Heart left ventricle (tissue), 16 donors: Measurements from ENCODE around the gene HNRNPC. TPM values are rescaled to one million over a fixed set of nuclear protein-coding genes. Genes with fewer than 3 reads are reported as not detected.

Experiments used
- ATAC-seq, 4 donors: fragments of 200-7000 bp; cut with Tn5 transposase; one replicate each; pipeline ENCODE4 v1.9.1; 2020 to 2022; ENCODE audit warnings: moderate library complexity in 4 of 4, mild to moderate bottlenecking in 3 of 4, moderate number of reproducible peaks in 1 of 4
- DNase-seq, 5 donors: peaks; one replicate each; pipeline ENCODE4 v3.0.0-alpha.2; 2020
- H3K27ac ChIP-seq, 12 donors: fragments of 200-600 bp; sonication (generic) in 4 of 12; one replicate each; pipeline versions ENCODE4 v1.5.0 to v1.8.0; 2016 to 2022; ENCODE audit warnings: mild to moderate bottlenecking in 2 of 12
- H3K27me3 ChIP-seq, 9 donors: fragments of 200-600 bp; sonication (generic) in 2 of 9; one replicate each; pipeline versions ENCODE4 v1.5.1 to v1.8.0; 2016 to 2022; ENCODE audit warnings: mild to moderate bottlenecking in 3 of 9
- H3K36me3 ChIP-seq, 9 donors: fragments of 200-600 bp; sonication (generic) in 2 of 9; one replicate each; pipeline versions ENCODE4 v1.5.0 to v1.8.0; 2018 to 2022; ENCODE audit warnings: mild to moderate bottlenecking in 2 of 9
- H3K4me1 ChIP-seq, 12 donors: fragments of 200-600 bp; sonication (generic) in 4 of 12; one replicate each; pipeline versions ENCODE4 v1.5.0 to v1.8.0; 2016 to 2022; ENCODE audit warnings: mild to moderate bottlenecking in 3 of 12
- H3K4me3 ChIP-seq, 12 donors: fragments of 200-600 bp; sonication (generic) in 4 of 12; one replicate each; pipeline versions ENCODE4 v1.5.0 to v1.8.0; 2017 to 2022; ENCODE audit warnings: mild to moderate bottlenecking in 9 of 12, moderate library complexity in 4 of 12
- H3K9me3 ChIP-seq, 12 donors: fragments of 200-600 bp; sonication (generic) in 4 of 12; one replicate each; pipeline versions ENCODE4 v1.5.0 to v1.8.0; 2016 to 2022; ENCODE audit warnings: mild to moderate bottlenecking in 1 of 12
- POLR2A ChIP-seq, 2 donors: fragments of 450-650 bp; IDR thresholded peaks; one replicate each; pipeline ENCODE4 v1.6.1; 2017; ENCODE audit warnings: antibody characterized with exemption in 2 of 2, mild to moderate bottlenecking in 2 of 2, moderate library complexity in 2 of 2
- WGBS, 4 donors: extraction: QIAGEN DNeasy Blood & Tissue Kit in 2 of 4; methylation state at CpG; one replicate each; pipeline versions ENCODE4 v1.1.5 to v1.1.7; 2013 to 2018; 5-methylcytosine and 5-hydroxymethylcytosine counted together
- intact Hi-C, 10 donors: fragments of 100-400 bp; cut with DNase I; formaldehyde crosslinking; loops; one replicate each; pipeline versions ENCODE4 v1.11.1 to v1.14.2; 2022
- polyA plus RNA-seq, 2 donors: library from polyadenylated mRNA; stranded (reverse); fragments of 200-250 nt; gene quantifications; one replicate each; pipeline ENCODE4 v1.2.3, GENCODE V29; 2013
- total RNA-seq, 9 donors: library from RNA; depleted of rRNA in 2 of 9; stranded (reverse); fragments of >200 nt in 2 of 9; fragmentation: NEBNext Ultra II Directional in 3 of 9; extraction: Animal tissue kit (Norgen Biotek cat#: 25700) in 3 of 9; gene quantifications; one replicate each; pipeline versions ENCODE4 v1.1.0 to v1.2.4, GENCODE V29; 2016 to 2023
- TF ChIP-seq, protein P1 (sequence below), 12 donors: fragments of 200-600 bp; sonication (generic) in 4 of 12; IDR thresholded peaks; one replicate each; pipeline versions ENCODE4 v1.5.0 to v1.8.0; 2018 to 2022; ENCODE audit warnings: antibody characterized with exemption in 12 of 12, mild to moderate bottlenecking in 5 of 12
- donor health status: ischemic (EF 13 %, LVEDD 7.1; RV severe dilation, severe dysfunction).
- donor health status: healthy with polysubstance abuse.
- donor health status: DM: no; HTN: yes; CAD: no.
- donor health status: DM: no; HTN: no; CAD: no.
- donor health status: ischemic (EF 25% LVEDD 6.9; RV normal size, moderate dysfunction).
- donor health status: ischemic (EF 25% LVEDD 5.7; RV mildly dilated, moderate dysfunction).
- donor health status: healthy.
- donor health status: DM: yes; HTN: yes; CAD: no.
- donor health status: ischemic (EF 35%, LVEDD 5.7; RV mildly dilated, moderate dysfunction).
- donor health status: nonischemic (EF 11% LVEDD 7.7; RV severe dilation, severe dysfunction).
- donor health status: DM: yes; HTN: yes; CAD: no.
- donor health status: PGD.
- donor health status: ischemic (EF 29% LVEDD 5.4; RV normal size, mild dysfunction).
- donor health status: nonischemic (EF 23%, LVEDD 6.1; RV moderate dilation, normal function).

The HNRNPC gene
- total and polyA plus RNA-seq, 11 donors = 201 to 389 (median 255) TPM

DNA sequence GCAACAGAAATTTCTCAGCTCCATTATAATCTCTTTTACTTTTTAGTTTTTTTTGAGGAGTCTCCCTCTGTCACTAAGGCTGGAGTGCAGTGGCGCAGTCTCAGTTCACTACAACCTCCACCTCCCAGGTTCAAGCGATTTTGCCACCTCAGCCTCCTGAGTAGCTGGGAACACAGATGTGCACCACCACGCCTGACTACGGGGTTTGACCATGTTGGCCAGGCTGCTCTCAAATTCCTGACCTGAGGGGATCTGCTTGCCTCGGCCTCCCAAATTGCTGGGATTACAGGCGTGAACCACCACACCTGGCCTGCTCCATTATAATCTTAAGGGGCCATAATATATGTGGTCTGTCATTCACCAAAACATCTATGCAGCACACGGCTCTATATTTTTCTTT is 23.4 kb downstream of the HNRNPC start:
- peaks cover 0 to 5% (median 0%) of the 10 kb centered on the region in 12 donors for H3K9me3 ChIP-seq
- 93 to 97% (median 96%) methylated on average over 7 of the region's 7 CpGs for WGBS, 4 donors
- H3K4me3 ChIP-seq = no peak overlapping the region
- ATAC-seq = no peak
- no peak for DNase-seq
- peaks cover 0 to 82% (median 15%) of the 10 kb centered on the region in 12 donors for H3K4me1 ChIP-seq
- H3K27ac ChIP-seq = peak overlapping the region in 1 of 12 donors; percentile 15
- H3K36me3 ChIP-seq = peaks cover 0 to 96% (median 53%) of the 10 kb centered on the region in 9 donors
- intact Hi-C loops = no loop called here
- TF ChIP-seq, protein P1, sequence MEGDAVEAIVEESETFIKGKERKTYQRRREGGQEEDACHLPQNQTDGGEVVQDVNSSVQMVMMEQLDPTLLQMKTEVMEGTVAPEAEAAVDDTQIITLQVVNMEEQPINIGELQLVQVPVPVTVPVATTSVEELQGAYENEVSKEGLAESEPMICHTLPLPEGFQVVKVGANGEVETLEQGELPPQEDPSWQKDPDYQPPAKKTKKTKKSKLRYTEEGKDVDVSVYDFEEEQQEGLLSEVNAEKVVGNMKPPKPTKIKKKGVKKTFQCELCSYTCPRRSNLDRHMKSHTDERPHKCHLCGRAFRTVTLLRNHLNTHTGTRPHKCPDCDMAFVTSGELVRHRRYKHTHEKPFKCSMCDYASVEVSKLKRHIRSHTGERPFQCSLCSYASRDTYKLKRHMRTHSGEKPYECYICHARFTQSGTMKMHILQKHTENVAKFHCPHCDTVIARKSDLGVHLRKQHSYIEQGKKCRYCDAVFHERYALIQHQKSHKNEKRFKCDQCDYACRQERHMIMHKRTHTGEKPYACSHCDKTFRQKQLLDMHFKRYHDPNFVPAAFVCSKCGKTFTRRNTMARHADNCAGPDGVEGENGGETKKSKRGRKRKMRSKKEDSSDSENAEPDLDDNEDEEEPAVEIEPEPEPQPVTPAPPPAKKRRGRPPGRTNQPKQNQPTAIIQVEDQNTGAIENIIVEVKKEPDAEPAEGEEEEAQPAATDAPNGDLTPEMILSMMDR (IDR thresholded peaks at IDR 0.05) = no peak
- no peak for TF ChIP-seq POLR2A (IDR thresholded peaks at IDR 0.05)
- no peaks in the 10 kb centered on the region for H3K27me3 ChIP-seq

DNA sequence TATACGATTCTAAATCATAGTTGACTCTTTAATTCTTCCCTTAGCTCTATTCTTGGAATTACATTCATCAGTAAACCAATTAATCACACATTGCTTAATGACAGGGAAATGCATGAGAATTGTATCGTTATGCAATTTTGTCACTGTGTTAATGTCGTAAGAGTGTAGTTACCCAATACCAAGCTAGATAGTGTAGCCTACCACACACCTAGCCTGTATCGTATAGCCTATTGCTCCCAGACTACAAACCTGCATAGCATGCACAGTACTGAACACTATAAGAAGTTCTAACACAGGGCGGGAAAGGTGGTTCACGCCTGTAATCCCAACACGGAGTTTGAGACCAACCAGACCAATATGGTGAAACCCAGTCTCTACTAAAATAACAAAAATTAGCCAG is 24.7 kb downstream of the HNRNPC start:
- H3K36me3 ChIP-seq = peaks cover 0 to 96% (median 41%) of the 10 kb centered on the region in 9 donors
- intact Hi-C loops = no loop called here
- H3K4me3 ChIP-seq = no peak overlapping the region
- no peaks in the 10 kb centered on the region for H3K27me3 ChIP-seq
- ATAC-seq (peak in 1 of 4 donors; percentile 56), DNase-seq (no peak)
- WGBS, 4 donors = 88 to 93% (median 92%) methylated on average over 7 of the region's 7 CpGs
- peaks cover 0 to 5% (median 0%) of the 10 kb centered on the region in 12 donors for H3K9me3 ChIP-seq
- H3K27ac ChIP-seq = no peak overlapping the region
- TF ChIP-seq POLR2A (IDR thresholded peaks at IDR 0.05) = no peak
- TF ChIP-seq, protein P1 (IDR thresholded peaks at IDR 0.05) = no peak
- peaks cover 0 to 85% (median 26%) of the 10 kb centered on the region in 12 donors for H3K4me1 ChIP-seq

DNA sequence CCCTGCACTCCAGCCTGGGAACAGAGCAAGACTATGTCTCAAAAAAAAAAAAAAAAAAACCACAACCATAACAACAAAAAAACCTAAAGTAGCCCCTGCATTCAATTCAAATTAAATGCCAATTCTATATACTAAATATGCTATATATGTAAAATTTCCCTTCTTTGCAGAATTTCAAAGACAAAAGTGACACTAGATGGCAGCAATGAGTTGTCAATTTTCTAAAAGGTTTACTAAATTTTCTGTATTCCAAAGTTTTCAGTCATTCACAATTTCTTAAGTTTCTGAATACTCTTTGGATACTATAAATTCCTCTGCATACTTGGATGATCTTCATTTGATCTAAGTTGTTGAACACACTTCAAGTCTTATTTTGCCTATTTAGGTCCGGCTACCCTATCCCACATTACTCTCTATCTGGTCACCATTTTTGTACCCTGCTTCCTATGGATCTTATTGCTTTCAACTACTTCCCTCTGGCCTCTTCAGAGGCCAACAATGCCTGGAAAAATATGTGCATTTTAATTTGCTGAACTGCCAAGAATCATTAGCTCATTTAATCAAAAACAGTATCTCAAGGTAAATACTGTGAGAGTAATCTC is 27.9 kb downstream of the HNRNPC start:
- no peak overlapping the region for H3K4me3 ChIP-seq
- H3K27ac ChIP-seq = no peak overlapping the region
- no peak for TF ChIP-seq POLR2A (IDR thresholded peaks at IDR 0.05)
- TF ChIP-seq, protein P1 (IDR thresholded peaks at IDR 0.05) = peak in 11 of 12 donors; percentile 9 to 62 (median 42)
- no peak for DNase-seq
- H3K27me3 ChIP-seq = no peaks in the 10 kb centered on the region
- no peak for ATAC-seq
- intact Hi-C loops = no loop called here
- peaks cover 0 to 4% (median 0%) of the 10 kb centered on the region in 12 donors for H3K9me3 ChIP-seq
- 87 to 97% (median 88%) methylated on average over 1 of the region's 1 CpG for WGBS, 4 donors
- H3K4me1 ChIP-seq = peaks cover 0 to 77% (median 38%) of the 10 kb centered on the region in 12 donors
- H3K36me3 ChIP-seq = peaks cover 0 to 96% (median 57%) of the 10 kb centered on the region in 9 donors

DNA sequence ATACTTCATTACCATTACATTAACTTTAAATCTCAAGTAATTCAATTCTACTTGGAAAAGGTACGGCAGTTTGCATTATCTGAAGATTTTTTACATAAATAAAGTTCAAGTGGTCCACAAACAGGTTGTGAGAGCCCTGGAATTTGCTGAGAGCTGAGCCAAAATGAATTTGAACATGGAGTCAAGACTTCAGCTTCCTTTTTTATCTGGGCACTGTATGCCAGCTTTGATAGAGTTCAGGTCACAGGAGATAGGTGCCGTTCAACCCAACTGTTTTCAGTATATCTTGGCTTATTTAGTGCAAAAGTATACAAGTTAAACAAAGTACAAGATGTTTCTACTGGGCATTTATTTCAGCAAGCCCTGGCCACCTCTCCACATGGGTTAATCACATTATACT is 28.8 kb downstream of the HNRNPC start:
- WGBS, 4 donors = 42 to 54% (median 46%) methylated on average over 2 of the region's 2 CpGs
- intact Hi-C loops = no loop called here
- ATAC-seq (peak in 1 of 4 donors; percentile 53), DNase-seq (no peak)
- Histone ChIP-seq H3K4me3 (no peak overlapping the region), H3K4me1 (peaks cover 0 to 77% (median 42%) of the 10 kb centered on the region in 12 donors), H3K27ac (peak overlapping the region in 2 of 12 donors; percentile 2 to 7), H3K36me3 (peaks cover 0 to 96% (median 61%) of the 10 kb centered on the region in 9 donors), H3K27me3 (no peaks in the 10 kb centered on the region), H3K9me3 (no peaks in the 10 kb centered on the region)
- no peak for TF ChIP-seq POLR2A (IDR thresholded peaks at IDR 0.05)
- TF ChIP-seq, protein P1 (IDR thresholded peaks at IDR 0.05) = no peak
